ENCODE results near the gene SMIM23.

The SMIM23 gene

GRCh38 chr5:171744882-171745281 lies 40.7 kb upstream of the SMIM23 start:
- no peaks in the 10 kb centered on the region for H3K79me2 ChIP-seq (ENCODE audit: insufficient read depth, low read length)
- H3K4me3 ChIP-seq (ENCODE audit: low read depth, low read length, poor library complexity, severe bottlenecking): no peak overlapping the region
- H3K27ac ChIP-seq (ENCODE audit: low read depth, low read length, poor library complexity, severe bottlenecking): no peak overlapping the region
- no peak overlapping the region for H2AFZ ChIP-seq (ENCODE audit: low read length)
- H3K4me2 ChIP-seq (ENCODE audit: low read length): no peak overlapping the region
- no peak overlapping the region for H3K9ac ChIP-seq (ENCODE audit: low read length)
- H3F3A ChIP-seq (ENCODE audit: insufficient read depth, low read length): no peaks in the 10 kb centered on the region
- no peaks in the 10 kb centered on the region for H4K20me1 ChIP-seq (ENCODE audit: insufficient read depth, low read length)
- no peaks in the 10 kb centered on the region for H3K27me3 ChIP-seq (ENCODE audit: insufficient read depth, low read length)
- no peaks in the 10 kb centered on the region for H3K4me1 ChIP-seq (ENCODE audit: insufficient read depth, low read length, severe bottlenecking)
- H3K36me3 ChIP-seq (ENCODE audit: insufficient read depth, low read length): no peaks in the 10 kb centered on the region
- H3K9me3 ChIP-seq (ENCODE audit: low read length): no peaks in the 10 kb centered on the region
- TF ChIP-seq, protein P1, sequence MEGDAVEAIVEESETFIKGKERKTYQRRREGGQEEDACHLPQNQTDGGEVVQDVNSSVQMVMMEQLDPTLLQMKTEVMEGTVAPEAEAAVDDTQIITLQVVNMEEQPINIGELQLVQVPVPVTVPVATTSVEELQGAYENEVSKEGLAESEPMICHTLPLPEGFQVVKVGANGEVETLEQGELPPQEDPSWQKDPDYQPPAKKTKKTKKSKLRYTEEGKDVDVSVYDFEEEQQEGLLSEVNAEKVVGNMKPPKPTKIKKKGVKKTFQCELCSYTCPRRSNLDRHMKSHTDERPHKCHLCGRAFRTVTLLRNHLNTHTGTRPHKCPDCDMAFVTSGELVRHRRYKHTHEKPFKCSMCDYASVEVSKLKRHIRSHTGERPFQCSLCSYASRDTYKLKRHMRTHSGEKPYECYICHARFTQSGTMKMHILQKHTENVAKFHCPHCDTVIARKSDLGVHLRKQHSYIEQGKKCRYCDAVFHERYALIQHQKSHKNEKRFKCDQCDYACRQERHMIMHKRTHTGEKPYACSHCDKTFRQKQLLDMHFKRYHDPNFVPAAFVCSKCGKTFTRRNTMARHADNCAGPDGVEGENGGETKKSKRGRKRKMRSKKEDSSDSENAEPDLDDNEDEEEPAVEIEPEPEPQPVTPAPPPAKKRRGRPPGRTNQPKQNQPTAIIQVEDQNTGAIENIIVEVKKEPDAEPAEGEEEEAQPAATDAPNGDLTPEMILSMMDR (IDR thresholded peaks at IDR 0.05; ENCODE audit: low read length): no peak
- TF ChIP-seq EZH2 (IDR thresholded peaks at IDR 0.05; ENCODE audit: borderline replicate concordance, low read length): no peak
- no peaks in the 10 kb centered on the region for H3K9me2 ChIP-seq (ENCODE audit: low read depth, low read length)

- H3K79me2 ChIP-seq (ENCODE audit: insufficient read depth, low read length): no peaks in the 10 kb centered on the region
- no peaks in the 10 kb centered on the region for H3F3A ChIP-seq (ENCODE audit: insufficient read depth, low read length)
- no peaks in the 10 kb centered on the region for H3K4me1 ChIP-seq (ENCODE audit: insufficient read depth, low read length, severe bottlenecking)
- H2AFZ ChIP-seq (ENCODE audit: low read length): no peak overlapping the region
- H3K4me3 ChIP-seq (ENCODE audit: low read depth, low read length, poor library complexity, severe bottlenecking): no peak overlapping the region
- no peaks in the 10 kb centered on the region for H3K36me3 ChIP-seq (ENCODE audit: insufficient read depth, low read length)
- H3K9me2 ChIP-seq (ENCODE audit: low read depth, low read length): no peaks in the 10 kb centered on the region
- no peak overlapping the region for H3K9ac ChIP-seq (ENCODE audit: low read length)
- H3K27ac ChIP-seq (ENCODE audit: low read depth, low read length, poor library complexity, severe bottlenecking): no peak overlapping the region
- no peaks in the 10 kb centered on the region for H4K20me1 ChIP-seq (ENCODE audit: insufficient read depth, low read length)
- no peak for TF ChIP-seq EZH2 (IDR thresholded peaks at IDR 0.05; ENCODE audit: borderline replicate concordance, low read length)
- TF ChIP-seq, protein P1 (IDR thresholded peaks at IDR 0.05; ENCODE audit: low read length): no peak
- no peaks in the 10 kb centered on the region for H3K9me3 ChIP-seq (ENCODE audit: low read length)
- no peak overlapping the region for H3K4me2 ChIP-seq (ENCODE audit: low read length)
- no peaks in the 10 kb centered on the region for H3K27me3 ChIP-seq (ENCODE audit: insufficient read depth, low read length)
Observed at GRCh38 chr5:171745602-171746001, 40.0 kb upstream of the SMIM23 start.

DNA sequence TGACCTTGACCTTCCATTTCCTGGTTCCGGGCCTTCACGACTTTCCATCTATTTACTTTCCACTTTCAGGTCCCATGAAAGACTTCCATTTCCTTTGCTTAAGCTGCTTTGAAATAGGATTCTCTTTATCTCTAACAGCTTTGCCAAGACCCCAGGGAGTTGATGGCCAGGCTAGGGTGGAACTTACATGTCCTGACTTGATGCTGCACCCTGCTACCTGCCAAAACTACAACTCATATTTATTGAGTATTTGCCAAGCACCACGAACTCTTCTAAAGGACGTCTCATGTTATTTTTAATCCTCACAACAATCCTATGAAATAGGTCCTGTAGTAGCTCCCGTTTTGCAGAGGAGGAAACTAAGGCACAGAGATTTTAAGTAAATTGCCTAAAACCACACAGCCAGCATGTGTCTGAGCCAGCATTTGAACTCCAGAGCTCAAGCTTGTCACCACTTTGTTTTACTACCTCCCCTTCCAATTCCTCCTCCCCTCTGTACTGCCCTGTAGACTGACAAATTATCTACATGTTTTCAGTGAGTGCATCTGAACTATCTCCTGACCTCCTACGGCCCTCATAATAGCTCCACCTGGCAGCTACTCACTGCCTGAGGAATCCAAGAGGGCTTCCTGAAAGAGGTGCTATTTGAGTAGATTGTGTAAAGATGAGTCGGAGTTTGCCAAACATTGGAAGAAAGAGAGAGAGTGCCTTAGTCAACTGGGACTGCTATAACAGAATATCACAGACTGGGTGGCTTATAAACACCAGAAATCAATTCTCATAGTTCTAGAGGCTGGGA lies 38.4 kb upstream of the SMIM23 start:
- Histone ChIP-seq H3K9ac (ENCODE audit: low read length) (no peak overlapping the region), H3K9me3 (ENCODE audit: low read length) (no peaks in the 10 kb centered on the region), H3K79me2 (ENCODE audit: insufficient read depth, low read length) (no peaks in the 10 kb centered on the region), H3K27ac (ENCODE audit: low read depth, low read length, poor library complexity, severe bottlenecking) (no peak overlapping the region), H2AFZ (ENCODE audit: low read length) (no peak overlapping the region), H4K20me1 (ENCODE audit: insufficient read depth, low read length) (no peaks in the 10 kb centered on the region), H3K4me1 (ENCODE audit: insufficient read depth, low read length, severe bottlenecking) (no peaks in the 10 kb centered on the region), H3K9me2 (ENCODE audit: low read depth, low read length) (no peaks in the 10 kb centered on the region), H3F3A (ENCODE audit: insufficient read depth, low read length) (no peaks in the 10 kb centered on the region), H3K4me2 (ENCODE audit: low read length) (no peak overlapping the region), H3K4me3 (ENCODE audit: low read depth, low read length, poor library complexity, severe bottlenecking) (no peak overlapping the region), H3K27me3 (ENCODE audit: insufficient read depth, low read length) (no peaks in the 10 kb centered on the region), H3K36me3 (ENCODE audit: insufficient read depth, low read length) (no peaks in the 10 kb centered on the region)
- TF ChIP-seq, protein P1 (IDR thresholded peaks at IDR 0.05; ENCODE audit: low read length): no peak
- no peak for TF ChIP-seq EZH2 (IDR thresholded peaks at IDR 0.05; ENCODE audit: borderline replicate concordance, low read length)
